ENCODE data around the gene TMEM63C.

GRCh38 chr14:77224212-77224611 lies 42.6 kb downstream of the TMEM63C start:
- TF ChIP-seq, protein P1, sequence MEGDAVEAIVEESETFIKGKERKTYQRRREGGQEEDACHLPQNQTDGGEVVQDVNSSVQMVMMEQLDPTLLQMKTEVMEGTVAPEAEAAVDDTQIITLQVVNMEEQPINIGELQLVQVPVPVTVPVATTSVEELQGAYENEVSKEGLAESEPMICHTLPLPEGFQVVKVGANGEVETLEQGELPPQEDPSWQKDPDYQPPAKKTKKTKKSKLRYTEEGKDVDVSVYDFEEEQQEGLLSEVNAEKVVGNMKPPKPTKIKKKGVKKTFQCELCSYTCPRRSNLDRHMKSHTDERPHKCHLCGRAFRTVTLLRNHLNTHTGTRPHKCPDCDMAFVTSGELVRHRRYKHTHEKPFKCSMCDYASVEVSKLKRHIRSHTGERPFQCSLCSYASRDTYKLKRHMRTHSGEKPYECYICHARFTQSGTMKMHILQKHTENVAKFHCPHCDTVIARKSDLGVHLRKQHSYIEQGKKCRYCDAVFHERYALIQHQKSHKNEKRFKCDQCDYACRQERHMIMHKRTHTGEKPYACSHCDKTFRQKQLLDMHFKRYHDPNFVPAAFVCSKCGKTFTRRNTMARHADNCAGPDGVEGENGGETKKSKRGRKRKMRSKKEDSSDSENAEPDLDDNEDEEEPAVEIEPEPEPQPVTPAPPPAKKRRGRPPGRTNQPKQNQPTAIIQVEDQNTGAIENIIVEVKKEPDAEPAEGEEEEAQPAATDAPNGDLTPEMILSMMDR (conservative IDR thresholded peaks at IDR 0.05; ENCODE audit: low read depth, low read length): no peak
- no peak for TF ChIP-seq EZH2 (IDR thresholded peaks at IDR 0.05; ENCODE audit: borderline replicate concordance, low read depth, low read length, poor library complexity, severe bottlenecking)

Measured in A673 (cell line).